ENCODE measurements around the gene FCRL1.

FCRL1 gene

DNA sequence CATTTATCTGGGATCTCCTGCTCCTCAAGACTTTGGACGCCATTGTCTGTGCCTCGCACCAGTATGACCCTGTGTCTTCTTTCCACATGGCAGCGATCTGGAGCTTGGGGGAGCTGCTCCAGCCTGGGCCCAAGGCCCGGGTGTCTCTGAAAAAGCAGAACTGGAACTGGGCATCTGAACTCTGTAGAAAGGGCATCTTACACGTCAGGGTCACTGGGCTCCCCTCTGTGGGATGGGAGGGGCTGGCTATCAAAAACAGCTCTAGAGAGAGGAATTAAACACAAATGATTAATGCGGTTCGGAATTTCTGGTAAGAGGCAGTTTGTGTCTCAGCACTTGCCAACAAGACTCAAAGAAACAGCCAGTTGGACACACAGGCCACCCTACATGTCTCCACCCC, 16.1 kb downstream of the FCRL1 start:
- Histone ChIP-seq H3K27me3 (ENCODE audit: insufficient read depth, low read depth) (no peaks in the 10 kb centered on the region), H3K9ac (no peak overlapping the region), H3K4me1 (ENCODE audit: low read depth, poor library complexity, severe bottlenecking) (peaks cover 48% of the 10 kb centered on the region), H3K4me3 (IDR thresholded peaks at IDR 0.05; ENCODE audit: insufficient read depth, low read depth, low read length) (no peak overlapping the region), H3K4me2 (no peak overlapping the region), H2AFZ (ENCODE audit: low read depth) (no peak overlapping the region), H3K27ac (no peak overlapping the region), H3K79me2 (ENCODE audit: insufficient read depth, low read depth) (no peaks in the 10 kb centered on the region), H3K36me3 (ENCODE audit: insufficient read depth) (no peaks in the 10 kb centered on the region), H4K20me1 (ENCODE audit: insufficient read depth) (no peaks in the 10 kb centered on the region)
- TF ChIP-seq, protein P1, sequence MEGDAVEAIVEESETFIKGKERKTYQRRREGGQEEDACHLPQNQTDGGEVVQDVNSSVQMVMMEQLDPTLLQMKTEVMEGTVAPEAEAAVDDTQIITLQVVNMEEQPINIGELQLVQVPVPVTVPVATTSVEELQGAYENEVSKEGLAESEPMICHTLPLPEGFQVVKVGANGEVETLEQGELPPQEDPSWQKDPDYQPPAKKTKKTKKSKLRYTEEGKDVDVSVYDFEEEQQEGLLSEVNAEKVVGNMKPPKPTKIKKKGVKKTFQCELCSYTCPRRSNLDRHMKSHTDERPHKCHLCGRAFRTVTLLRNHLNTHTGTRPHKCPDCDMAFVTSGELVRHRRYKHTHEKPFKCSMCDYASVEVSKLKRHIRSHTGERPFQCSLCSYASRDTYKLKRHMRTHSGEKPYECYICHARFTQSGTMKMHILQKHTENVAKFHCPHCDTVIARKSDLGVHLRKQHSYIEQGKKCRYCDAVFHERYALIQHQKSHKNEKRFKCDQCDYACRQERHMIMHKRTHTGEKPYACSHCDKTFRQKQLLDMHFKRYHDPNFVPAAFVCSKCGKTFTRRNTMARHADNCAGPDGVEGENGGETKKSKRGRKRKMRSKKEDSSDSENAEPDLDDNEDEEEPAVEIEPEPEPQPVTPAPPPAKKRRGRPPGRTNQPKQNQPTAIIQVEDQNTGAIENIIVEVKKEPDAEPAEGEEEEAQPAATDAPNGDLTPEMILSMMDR (conservative IDR thresholded peaks at IDR 0.05; ENCODE audit: low read depth, low read length) = no peak

DNA sequence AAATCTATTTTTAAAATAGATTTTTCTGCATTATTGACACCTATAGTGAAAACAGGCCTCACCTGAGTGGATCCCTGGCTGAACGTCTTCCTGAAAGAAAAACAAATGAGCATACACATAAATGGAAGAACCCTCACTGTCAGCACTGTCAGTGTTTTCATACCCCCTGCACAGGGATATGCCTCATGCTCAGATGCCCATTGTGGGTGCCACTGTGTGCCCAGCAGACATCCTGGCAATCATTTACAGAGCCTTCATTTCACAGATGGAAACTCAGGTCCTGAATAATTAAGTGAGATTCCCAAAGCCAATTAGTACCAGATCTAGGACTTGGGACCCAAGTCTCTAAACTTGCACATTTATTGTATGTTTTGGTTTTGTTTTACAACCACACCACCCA, 19.9 kb downstream of the FCRL1 start:
- Histone ChIP-seq H3K27ac (no peak overlapping the region), H3K36me3 (ENCODE audit: insufficient read depth) (no peaks in the 10 kb centered on the region), H3K79me2 (ENCODE audit: insufficient read depth, low read depth) (no peaks in the 10 kb centered on the region), H4K20me1 (ENCODE audit: insufficient read depth) (no peaks in the 10 kb centered on the region), H3K4me1 (ENCODE audit: low read depth, poor library complexity, severe bottlenecking) (peaks cover 9% of the 10 kb centered on the region), H3K9ac (no peak overlapping the region), H3K4me2 (no peak overlapping the region), H3K4me3 (IDR thresholded peaks at IDR 0.05; ENCODE audit: insufficient read depth, low read depth, low read length) (no peak overlapping the region), H3K27me3 (ENCODE audit: insufficient read depth, low read depth) (no peaks in the 10 kb centered on the region), H2AFZ (ENCODE audit: low read depth) (no peak overlapping the region)
- TF ChIP-seq, protein P1 (conservative IDR thresholded peaks at IDR 0.05; ENCODE audit: low read depth, low read length) = no peak

DNA sequence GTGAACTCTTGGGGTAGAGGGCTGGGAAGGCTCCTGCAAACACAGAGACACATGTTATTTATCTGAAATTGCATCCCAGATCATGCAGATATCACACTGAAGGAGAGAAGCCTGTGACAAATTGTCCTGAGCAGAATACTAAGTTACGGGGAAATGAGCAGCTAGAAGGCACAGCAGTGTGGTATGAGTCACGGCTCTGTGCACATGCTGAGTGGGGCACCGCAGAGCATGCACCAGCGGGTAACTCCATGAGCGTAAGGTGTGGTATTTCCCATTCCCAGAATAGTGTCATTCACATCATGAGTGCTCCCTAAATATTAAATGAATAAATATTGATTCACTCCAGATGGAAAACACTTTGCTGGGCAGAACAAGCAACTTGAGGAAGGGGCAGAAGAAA, 21.7 kb downstream of the FCRL1 start:
- Histone ChIP-seq H3K36me3 (ENCODE audit: insufficient read depth) (no peaks in the 10 kb centered on the region), H3K9ac (no peak overlapping the region), H3K27ac (no peak overlapping the region), H3K4me2 (no peak overlapping the region), H2AFZ (ENCODE audit: low read depth) (no peak overlapping the region), H4K20me1 (ENCODE audit: insufficient read depth) (no peaks in the 10 kb centered on the region), H3K27me3 (ENCODE audit: insufficient read depth, low read depth) (no peaks in the 10 kb centered on the region), H3K4me1 (ENCODE audit: low read depth, poor library complexity, severe bottlenecking) (no peaks in the 10 kb centered on the region), H3K79me2 (ENCODE audit: insufficient read depth, low read depth) (no peaks in the 10 kb centered on the region), H3K4me3 (IDR thresholded peaks at IDR 0.05; ENCODE audit: insufficient read depth, low read depth, low read length) (no peak overlapping the region)
- TF ChIP-seq, protein P1 (conservative IDR thresholded peaks at IDR 0.05; ENCODE audit: low read depth, low read length) = no peak

DNA sequence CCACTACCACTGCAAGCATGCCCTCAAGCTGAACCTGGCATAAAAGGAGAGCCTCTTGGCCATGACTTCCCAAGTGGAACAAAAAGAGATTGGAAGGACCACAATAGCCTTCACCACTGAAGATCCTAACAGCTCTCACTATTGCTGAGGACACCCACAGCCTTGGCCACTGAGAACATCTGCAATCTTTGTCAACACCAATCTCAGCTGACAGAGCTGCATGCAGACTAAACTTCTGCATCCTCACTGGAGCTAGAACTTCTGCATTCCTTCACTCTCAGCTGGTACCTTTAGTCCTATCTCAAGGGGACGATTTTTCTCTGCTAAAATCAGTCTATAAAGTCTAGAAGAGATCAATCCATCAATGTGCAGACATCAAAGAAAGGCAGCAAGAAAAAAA, 34.7 kb downstream of the FCRL1 start:
- Histone ChIP-seq H3K79me2 (ENCODE audit: insufficient read depth, low read depth) (no peaks in the 10 kb centered on the region), H2AFZ (ENCODE audit: low read depth) (no peak overlapping the region), H4K20me1 (ENCODE audit: insufficient read depth) (no peaks in the 10 kb centered on the region), H3K36me3 (ENCODE audit: insufficient read depth) (no peaks in the 10 kb centered on the region), H3K4me2 (no peak overlapping the region), H3K27me3 (ENCODE audit: insufficient read depth, low read depth) (no peaks in the 10 kb centered on the region), H3K4me3 (IDR thresholded peaks at IDR 0.05; ENCODE audit: insufficient read depth, low read depth, low read length) (no peak overlapping the region), H3K4me1 (ENCODE audit: low read depth, poor library complexity, severe bottlenecking) (peaks cover 32% of the 10 kb centered on the region), H3K27ac (no peak overlapping the region), H3K9ac (no peak overlapping the region)
- TF ChIP-seq, protein P1 (conservative IDR thresholded peaks at IDR 0.05; ENCODE audit: low read depth, low read length) = no peak
